ENCODE results near the gene GLRA1. TPM values are rescaled to one million over a fixed set of nuclear protein-coding genes. Genes with fewer than 3 reads are reported as not detected.
"Not testable (repeated sequence)": the region's sequence is repeated elsewhere in the genome, so short reads cannot be mapped to it uniquely, and the experiment has no call there.

The GLRA1 gene
- total RNA-seq, 1 donor from 2014 or later = not detected

DNA sequence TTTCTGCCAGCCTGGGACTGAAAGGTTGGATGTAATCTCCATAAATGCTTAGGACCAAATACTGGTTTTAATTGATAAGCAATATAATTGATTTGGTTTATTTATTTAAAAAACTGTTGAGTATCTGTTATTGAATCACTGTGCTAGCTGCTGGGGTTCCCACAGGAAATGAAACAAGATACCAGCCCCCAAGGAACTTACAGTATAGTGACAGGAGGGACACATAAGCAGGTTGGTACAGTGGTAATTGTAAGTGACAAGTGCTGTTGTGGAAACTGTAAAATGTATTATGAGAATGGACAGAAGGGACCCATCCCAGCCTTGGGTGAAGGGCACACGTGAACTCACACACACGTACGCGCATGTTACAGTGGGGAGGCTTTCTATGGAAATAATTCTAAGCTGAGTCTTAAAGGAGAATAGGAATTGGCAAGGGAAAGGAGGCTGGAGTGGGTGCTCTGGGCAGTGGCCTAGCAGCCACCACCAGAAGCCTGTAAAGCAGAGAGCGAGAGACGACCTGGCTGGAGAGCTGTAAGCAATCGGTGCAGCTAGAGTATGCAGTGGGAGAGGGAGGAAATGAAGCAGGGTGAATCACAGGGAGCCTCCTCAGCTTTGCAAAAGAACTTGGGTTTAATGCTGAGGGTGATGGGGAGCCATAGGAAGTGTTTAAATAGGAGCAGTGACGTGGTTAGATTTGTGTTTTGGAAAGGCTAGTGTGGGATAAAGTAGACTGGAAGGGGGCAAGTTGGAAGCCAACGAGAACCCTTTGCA is 39.3 kb downstream of the GLRA1 start:
- no peak for DNase-seq (ENCODE audit: low spot score)

DNA sequence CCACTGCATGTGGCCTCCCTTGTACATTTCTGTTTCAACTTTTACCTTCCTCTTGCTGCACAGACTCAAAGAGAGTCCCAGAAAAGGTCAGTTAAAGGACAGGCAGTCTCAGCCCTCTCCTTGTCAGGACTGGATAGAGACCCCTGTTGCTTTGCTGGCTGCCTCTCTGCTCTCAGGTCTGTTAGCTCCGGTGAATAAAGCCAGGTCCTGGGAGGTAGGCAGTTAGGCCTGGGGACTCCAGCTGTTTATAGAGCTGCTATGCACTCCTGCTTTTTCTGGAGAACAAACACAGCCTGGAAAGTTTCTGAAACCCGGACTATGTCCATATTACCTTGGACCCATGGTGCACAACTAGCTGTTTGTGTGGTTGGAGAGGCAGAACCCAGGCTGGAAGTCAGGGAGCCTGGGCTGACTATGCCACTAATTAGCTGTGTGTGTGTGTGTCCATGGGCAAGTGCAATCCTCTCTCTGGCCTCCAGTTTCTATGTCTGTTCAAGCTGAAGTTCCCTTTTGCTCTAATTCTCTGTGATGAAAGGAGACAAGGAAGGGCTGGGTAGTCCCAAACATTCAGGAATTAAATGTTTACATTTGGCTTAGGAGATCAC is 42.9 kb downstream of the GLRA1 start:
- no peak for DNase-seq (ENCODE audit: low spot score)

DNA sequence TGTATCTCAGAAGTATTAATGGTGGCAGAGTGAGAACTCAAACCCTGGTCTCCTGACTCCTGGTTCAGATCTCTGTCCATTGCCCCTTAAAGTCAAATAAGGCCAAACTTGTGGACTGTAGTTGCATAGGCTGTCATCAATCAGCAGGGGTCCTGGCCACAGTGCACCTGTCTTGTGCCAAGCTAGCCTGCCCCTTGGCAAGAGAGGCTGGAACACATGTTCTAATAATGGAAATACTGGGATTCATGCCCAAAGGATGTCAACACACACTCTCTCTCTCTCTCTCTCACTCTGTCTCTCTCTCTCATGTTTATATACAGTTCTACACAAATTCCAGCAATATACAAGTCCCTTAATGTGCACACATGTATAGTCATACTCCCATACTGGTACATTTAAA is 44.3 kb downstream of the GLRA1 start:
- DNase-seq (ENCODE audit: low spot score) = no peak

DNA sequence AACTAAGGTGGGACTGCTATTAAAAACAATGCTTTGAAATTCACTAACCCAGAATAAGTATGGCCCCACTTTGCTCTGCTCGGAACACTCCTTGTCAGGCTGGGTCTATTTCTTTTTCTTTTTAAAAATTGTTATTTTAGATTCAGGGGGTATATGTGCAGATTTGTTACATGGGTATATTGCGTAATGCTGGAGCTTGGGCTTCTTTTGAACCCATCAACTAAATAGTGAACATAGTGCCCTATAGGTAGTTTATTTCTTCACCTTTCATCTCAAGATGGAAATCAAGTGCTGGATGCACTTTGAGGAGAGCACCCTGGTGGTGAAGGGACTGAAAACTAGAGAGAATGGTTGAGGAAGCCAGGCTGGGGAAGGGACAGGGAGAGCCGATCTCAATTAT is 51.0 kb downstream of the GLRA1 start:
- no peak for DNase-seq (ENCODE audit: low spot score)

DNA sequence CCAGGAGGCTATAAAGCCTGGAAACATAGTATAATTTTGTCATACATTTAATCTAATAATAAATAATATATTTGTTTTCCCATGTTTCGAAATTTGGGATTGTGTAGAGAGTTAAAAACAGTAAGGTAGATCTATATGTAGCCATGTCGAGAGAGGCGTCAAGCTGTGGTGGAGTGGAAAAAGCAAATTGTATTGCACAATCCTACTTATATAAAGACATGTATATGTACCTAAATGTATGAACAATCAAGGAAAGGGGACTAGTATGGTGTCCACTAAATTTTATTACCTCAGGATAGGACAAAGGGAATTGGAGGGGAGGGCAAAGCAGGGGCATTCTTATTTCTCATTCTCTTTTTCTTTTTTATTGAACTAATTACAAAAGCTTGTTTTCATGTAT is 52.0 kb downstream of the GLRA1 start:
- no peak for DNase-seq (ENCODE audit: low spot score)

DNA sequence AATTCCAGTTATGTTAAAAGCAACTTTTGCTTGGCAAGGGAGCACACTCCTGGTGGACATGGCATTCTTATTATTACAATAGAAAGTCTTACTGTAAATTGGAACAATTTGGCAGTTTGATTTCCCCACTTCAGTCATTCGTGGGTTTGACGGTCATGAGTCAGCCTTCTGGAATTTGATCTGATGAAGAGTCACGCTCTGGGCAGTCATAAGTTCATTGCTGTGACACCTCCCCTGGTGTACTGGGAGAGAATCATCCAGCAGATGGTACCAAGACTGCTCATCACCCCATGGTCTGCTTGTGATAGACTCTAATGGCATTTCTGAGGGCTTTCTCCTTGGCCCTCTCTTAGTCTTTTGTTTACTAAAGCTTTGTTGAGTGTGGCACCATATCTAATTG is 53.8 kb downstream of the GLRA1 start:
- no peak for DNase-seq (ENCODE audit: low spot score)

DNA sequence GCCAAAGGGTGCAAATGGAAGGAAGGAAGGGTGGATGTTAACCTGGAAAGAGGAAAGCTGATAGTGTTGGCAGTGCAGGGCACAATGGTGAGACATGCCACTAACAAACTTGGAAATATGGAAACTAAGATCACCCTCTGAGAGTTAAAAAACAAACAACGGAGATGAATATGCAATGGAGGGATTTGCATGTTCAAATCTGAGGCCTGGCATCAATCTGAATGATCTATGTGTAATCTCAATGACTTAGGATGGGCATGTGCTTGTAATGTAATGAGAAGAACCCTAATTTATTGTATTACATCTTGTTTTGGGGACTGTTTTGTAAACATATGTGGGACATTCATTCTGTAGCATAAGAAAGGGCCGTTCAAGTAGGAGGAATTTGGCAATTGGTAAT is 54.4 kb downstream of the GLRA1 start:
- no peak for DNase-seq (ENCODE audit: low spot score)

DNA sequence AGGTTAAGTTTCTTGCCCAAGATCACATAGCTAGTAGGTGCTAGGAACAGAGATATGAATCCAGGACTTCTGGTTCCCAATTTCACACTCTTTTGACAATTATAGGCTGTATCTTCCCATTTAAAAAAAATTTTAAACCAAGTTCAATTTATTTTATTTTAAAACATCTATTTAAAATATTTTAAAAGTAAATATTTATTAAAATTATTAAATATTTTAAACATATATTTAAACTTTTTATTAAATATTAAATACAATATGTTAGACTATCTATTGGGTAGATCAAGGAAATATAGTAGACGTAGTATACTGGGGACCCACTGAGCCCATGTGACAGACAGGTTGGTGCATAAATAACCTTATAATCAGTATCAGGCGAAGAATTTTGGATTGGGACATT is 54.8 kb downstream of the GLRA1 start:
- no peak for DNase-seq (ENCODE audit: low spot score)

DNA sequence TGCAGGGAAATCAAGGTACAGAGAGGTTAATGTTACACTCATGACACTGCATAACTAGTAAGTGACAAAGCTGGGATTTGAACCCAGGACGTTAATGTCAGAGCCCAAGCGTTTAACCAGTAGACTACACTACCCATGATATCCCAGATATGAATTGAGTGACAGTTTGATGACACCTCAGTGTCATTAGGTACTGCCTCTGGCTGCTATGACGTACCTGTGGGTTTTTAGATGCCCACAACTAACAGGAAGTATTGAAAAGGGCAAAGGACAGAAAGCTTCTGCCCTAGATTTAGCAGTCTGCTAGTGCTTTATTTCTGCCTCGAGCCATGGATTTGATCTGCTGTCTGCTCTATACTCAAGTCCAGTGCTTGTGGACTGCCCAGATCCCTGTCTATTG is 56.2 kb downstream of the GLRA1 start:
- DNase-seq (ENCODE audit: low spot score) = no peak

DNA sequence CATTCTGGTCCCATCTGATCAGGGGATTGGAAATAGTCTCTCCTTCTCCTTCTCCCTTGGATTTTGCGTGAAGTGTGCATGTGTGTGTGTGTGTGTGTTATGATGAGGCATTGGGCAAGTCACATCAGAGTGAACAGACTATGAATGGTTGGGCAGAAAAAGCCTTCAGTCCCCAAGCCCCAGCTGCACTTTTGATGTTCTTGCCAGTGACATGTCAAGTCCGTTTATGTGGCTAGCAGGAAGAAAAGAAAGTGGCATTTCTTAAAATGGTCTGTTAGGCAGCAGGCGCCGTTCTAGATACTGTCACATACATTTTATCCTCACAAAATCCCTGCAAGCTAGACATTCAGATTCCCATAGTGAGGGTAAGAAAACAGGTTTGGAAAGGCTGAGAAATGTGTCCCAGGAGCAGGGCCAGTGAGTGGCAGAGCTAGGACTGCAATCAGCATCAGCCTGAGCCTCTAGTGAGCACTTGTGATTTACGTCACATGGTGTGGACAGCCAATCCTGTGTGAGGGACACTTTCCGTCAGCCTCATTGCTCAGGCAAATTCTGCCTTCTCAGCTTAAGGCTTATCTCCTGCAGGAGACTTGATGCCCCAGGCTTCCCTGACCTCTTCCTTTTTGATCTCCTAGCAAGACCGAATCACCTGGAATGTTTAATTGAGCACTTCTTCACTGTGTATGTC is 60.4 kb downstream of the GLRA1 start:
- no peak for DNase-seq (ENCODE audit: low spot score)

DNA sequence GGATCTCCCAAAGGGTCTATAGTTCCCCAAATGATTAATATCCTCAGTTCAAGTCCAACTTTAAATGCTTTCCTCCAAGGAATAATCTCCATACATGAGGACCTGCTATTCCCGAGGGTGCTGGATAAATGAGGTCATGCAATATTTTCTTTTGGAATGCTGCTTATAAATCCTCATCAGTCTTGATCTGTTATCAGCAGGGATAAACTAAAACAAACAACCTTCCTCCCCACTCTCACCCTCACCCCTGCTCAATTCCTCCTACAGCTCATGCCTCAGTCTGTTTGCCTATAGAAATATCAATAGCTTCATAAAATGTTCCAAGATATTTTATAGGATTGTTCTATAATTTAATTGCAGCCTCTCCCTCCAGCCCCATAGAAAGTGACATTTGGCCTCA is 61.1 kb downstream of the GLRA1 start:
- no peak for DNase-seq (ENCODE audit: low spot score)

DNA sequence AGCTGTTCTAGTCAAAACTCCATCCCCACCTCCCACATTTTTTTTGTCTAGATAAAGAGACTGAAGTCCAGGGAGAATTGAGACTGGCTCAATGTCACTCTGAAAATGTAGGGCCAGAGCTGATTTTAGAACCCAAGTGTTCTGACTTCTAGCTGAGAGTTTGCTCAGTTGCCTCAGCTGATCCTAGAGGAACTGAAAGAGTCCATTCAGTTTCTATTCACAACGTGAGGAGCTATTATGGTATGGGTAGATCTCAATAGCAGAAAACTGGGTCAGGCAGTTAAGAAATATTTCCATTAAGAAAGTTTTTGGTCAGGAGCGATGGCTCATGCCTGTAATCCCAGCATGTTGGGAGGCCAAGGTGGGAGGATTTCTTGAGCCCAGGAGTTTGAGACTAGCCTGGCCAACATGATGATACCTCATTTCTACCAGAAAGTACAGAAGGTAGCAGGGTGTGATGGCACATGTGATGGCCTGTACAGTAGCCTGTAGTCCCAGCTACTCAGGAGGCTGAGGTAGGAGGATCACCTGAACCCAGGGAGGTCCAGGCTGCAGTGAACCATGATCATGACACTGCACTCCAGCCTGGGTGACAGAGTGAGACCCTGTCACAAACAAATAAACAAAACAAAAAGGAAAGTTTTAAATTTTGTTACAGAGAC is 61.7 kb downstream of the GLRA1 start:
- no peak for DNase-seq (ENCODE audit: low spot score)

DNA sequence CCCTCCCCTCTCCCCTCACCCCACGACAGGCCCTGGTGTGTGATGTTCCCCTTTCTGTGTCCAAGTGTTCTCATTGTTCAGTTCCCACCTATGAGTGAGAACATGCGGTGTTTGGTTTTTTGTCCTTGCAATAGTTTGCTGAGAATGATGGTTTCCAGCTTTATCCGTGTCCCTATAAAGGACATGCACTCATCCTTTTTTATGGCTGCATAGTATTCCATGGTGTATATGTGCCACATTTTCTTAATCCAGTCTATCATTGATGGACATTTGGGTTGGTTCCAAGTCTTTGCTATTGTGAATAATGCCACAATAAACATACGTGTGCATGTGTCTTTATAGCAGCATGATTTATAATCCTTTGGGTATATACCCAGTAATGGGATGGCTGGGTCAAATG is 63.8 kb downstream of the GLRA1 start:
- not testable (repeated sequence) for DNase-seq (ENCODE audit: low spot score)

DNA sequence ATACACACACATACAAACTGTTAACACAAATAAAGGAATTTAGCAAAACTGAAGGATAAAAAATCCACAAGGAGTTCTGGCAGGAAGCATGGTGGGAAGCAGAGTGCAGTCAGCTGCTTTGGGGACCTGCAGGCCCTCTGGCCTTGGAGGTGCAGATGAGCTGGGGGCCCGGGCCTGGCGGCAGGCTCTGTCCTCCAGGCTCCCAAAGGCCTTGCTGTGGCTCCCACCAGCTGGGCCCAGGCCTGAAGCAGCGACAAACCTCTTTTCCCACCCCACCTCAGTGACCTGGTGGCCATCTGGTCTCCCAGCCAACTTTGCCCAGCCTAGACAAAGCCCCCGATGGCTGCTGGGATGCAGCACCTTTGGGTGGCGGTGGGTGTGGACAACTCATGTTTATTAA is 67.8 kb downstream of the GLRA1 start:
- DNase-seq (ENCODE audit: low spot score) = no peak

DNA sequence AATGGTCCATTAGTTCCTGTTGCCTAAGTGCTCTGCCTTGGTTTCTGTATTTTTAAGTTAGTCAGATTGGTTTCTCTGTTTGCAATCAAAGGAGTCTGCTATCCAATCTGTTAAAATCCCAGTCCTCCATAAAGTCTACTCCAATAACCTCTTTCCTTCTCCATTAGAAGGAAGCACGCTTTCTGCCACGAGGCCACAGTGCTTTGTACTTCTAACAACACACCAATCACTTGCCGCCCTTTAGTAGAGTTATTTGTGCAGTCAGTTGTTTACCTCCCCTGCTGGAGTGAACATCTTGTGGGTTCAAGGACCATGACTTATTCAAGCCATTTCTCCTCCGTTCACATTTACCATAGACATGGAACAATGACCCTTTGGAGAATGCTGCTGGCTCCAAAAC is 69.0 kb downstream of the GLRA1 start:
- no peak for DNase-seq (ENCODE audit: low spot score)

DNA sequence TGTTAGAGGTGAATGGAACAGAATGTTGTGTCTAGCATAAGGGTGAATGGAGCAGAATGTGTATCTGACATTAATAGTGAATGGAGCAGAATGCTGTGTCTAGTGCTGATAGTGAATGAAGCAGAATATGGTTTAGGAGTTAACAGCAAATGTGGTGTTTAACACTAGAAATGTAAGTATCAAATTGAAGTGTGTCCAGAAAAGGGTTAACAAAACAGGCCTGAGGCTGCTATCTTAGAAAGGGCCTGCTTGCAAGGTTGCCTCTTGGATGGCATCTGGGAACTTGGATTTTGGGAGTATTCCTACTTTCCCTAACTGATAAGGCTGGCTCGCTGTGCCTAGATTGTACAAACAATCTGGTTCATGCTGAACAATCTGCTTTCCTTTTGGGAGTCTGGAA is 76.8 kb downstream of the GLRA1 start:
- DNase-seq (ENCODE audit: low spot score) = no peak

DNA sequence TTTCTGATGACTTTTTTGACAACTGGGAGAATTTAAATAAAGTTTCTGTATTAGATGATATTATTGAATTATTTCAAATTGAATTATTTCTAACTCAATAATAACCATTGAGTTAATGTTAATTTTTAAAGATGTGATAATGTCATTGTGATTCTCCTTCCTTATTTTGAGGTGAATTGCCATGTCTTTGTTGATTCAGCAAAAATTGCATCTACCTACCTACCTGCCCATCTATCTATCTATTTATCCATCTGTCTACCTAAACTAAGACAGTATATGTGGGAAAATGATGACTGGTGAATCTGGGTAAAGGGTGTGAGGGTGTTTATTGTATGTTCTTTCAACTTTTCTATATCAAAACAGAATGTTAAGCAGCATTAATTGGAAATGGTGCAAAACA is 77.9 kb downstream of the GLRA1 start:
- no peak for DNase-seq (ENCODE audit: low spot score)

DNA sequence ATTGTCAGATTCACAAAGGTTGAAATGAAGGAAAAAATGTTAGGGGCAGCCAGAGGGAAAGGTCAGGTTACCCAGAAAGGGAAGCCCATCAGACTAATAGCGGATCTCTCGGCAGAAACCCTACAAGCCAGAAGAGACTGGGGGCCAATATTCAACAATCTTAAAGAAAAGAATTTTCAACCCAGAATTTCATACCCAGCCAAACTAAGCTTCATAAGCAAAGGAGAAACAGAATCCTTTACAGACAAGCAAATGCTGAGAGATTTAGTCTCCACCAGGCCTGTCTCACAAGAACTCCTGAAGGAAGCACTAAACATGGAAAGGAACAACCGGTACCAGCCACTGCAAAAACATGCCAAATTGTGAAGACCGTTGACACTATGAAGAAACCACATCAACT is 91.8 kb downstream of the GLRA1 start:
- not testable (repeated sequence) for DNase-seq (ENCODE audit: low spot score)

DNA sequence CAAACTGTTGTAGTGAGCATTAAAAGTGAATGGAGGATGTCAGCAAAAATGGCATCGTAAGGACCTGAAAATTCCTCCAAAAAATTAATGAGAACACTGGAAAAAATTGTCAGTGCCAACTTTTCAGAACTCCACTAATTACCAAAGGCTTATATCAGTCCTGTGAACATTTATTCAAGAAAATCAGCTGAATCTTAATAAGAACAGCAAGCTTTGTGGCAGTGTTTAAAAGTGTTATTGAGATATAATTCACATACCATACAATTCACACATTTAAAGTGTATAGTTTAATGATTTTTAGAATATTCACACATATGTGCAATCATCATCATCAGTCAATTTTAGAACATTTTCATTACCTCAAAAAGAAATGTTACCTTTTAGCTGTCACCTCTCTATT is 95.3 kb downstream of the GLRA1 start:
- DNase-seq (ENCODE audit: low spot score) = no peak

DNA sequence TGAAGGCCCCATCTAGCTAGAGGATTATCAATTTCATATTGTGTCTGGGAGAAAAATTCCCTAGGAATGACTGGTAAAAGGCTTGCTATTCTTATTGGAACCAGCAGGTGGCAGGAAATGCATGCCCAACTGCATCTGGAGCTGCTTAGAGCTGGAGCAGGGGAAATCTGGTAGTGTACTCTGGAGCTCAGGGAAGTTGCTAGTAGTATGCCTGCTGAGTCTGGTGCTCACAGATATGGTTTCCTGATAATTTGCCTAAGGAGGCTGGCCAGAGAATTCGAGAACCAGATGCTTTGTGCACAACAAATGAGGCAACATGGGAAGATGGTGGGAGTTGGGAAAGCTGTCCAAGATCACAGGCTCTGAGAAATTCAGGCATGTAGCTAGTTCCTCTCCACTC is 99.2 kb downstream of the GLRA1 start:
- DNase-seq (ENCODE audit: low spot score) = peak; percentile 64

DNA sequence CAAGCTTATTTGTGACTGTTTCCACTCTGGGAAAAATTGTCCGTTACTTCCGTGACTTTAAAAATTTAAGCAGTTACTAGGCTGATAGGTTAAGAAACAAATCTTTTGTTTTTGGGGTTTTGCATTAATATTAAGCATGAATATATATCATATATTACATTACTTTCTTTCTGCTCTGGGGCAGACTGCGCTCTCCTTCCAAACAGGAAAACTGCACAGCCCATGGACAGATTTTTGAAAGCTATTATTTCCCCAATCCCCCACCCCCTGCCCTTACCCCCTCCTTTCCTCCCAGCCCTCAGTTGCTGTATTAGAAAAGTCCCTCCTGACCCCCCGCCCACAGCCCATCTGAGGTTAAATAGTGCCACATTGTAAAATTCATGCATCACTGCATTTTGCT is 102.5 kb downstream of the GLRA1 start:
- DNase-seq (ENCODE audit: low spot score) = no peak

DNA sequence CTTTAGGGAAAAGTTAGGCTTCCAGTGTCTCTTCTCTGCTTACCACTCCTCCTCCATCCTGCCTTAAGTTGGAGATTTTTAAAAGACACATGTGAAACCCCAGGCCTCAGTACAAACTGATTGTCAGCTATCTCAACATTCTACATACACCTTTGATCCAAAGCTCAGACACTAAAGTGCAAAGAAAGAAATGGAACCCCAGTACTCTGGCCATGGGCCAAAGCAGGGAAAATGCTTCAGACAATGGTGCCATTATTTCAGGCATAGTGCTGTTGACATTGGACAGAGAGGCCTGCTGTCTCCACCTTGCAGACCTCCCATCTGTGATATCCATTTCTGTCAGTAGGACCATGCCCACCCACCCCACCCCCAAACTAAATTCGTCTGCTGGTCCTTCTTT is 103.7 kb downstream of the GLRA1 start:
- peak; percentile 12 for DNase-seq (ENCODE audit: low spot score)

DNA sequence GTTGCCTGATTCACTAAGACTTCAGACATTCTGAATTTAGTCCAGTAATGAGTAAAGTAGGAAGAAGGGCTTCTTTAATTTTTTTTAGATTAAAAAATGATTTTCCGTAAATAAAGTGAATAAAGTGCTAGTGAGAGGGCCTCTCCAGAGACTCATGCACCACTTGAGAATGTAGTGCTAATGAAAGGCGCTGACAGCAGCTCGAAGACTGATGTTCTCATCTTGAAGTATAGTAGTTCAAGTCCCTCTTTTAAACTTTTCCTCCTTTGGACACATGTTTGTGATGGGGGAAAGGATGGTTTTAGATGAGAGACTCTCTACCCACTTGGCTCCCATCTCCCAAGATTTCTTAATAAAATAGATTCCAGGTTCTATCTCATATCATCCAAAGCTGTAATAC is 104.4 kb downstream of the GLRA1 start:
- no peak for DNase-seq (ENCODE audit: low spot score)

Data from mucosa of gallbladder (tissue), 1 donor.